Measurements from ENCODE around the gene EPGN.

Gene EPGN

DNA sequence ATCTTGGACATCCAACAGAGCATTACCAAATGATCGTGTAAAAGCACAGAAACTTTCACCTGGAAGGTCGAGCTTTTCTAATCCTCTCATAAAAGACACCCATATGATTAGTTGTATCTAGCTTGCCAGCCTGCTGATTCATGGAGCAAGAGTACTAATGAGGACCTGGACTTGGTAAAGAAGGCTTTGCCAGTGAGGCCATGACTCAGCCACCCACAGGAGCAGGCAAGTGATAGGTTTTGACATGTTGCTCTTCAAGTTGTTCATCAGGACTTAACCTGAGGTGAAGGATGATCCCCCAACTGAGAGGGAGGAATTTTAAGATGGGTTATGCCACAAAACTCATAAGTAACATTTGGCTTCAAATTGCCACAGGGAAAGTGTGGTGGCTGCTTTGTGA lies 24.7 kb upstream of the EPGN start:
- Histone ChIP-seq H3K36me3 (ENCODE audit: control insufficient read depth in 2 of 2, insufficient read depth in 2 of 2, low read length in 2 of 2) (no peaks in the 10 kb centered on the region), H3K4me3 (ENCODE audit: low read length in 2 of 2) (no peak overlapping the region), H3K9ac (ENCODE audit: low read length in 2 of 2) (no peak overlapping the region), H3K9me3 (ENCODE audit: control insufficient read depth in 2 of 2, low read length in 2 of 2) (no peaks in the 10 kb centered on the region), H3K27ac (ENCODE audit: low read length) (no peak overlapping the region), H3K4me1 (ENCODE audit: control insufficient read depth, insufficient read depth, low read length) (no peaks in the 10 kb centered on the region), H3K27me3 (ENCODE audit: control insufficient read depth in 1 of 2, insufficient read depth in 2 of 2, low read length in 2 of 2) (no peaks in the 10 kb centered on the region)

DNA sequence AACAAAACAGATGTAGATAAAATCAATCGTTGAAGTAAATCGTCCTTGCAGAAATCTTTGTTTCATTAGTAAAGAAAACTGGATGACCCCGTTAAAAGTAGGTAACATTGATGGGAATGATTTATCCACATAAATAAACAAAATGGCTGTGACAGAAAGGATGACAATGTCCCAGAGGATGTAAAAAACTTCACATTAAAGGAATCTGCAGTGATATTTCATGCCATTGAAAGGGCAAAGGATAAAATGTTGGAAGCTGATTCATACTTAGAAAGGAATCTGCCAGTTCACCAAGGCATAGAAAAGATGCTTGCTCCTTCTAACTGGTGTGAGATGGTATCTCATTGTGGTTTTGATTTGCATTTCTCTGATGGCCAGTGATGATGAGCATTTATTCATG lies 24.2 kb upstream of the EPGN start:
- Histone ChIP-seq H3K4me1 (ENCODE audit: control insufficient read depth, insufficient read depth, low read length) (no peaks in the 10 kb centered on the region), H3K27ac (ENCODE audit: low read length) (no peak overlapping the region), H3K27me3 (ENCODE audit: control insufficient read depth in 1 of 2, insufficient read depth in 2 of 2, low read length in 2 of 2) (no peaks in the 10 kb centered on the region), H3K9ac (ENCODE audit: low read length in 2 of 2) (no peak overlapping the region), H3K36me3 (ENCODE audit: control insufficient read depth in 2 of 2, insufficient read depth in 2 of 2, low read length in 2 of 2) (no peaks in the 10 kb centered on the region), H3K4me3 (ENCODE audit: low read length in 2 of 2) (no peak overlapping the region), H3K9me3 (ENCODE audit: control insufficient read depth in 2 of 2, low read length in 2 of 2) (no peaks in the 10 kb centered on the region)

DNA sequence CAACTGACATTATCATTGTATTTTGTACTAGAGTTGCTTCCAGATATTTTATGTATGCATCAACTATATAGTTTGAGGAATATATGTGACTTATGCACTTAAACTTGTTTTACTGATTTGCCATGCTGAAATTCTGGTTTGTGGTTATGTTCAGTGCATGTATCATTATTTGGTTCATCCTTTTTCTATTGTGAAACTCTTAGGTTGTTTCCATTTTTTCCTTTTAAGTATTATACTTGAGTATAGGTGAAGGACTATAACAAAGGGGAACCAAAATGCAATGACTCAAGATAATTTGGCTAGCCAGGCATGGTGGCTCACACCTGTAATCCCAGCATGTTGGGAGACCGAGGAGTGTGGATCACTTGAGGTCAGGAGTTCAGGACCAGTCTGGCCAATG lies 21.1 kb upstream of the EPGN start:
- Histone ChIP-seq H3K36me3 (ENCODE audit: control insufficient read depth in 2 of 2, insufficient read depth in 2 of 2, low read length in 2 of 2) (no peaks in the 10 kb centered on the region), H3K9me3 (ENCODE audit: control insufficient read depth in 2 of 2, low read length in 2 of 2) (no peaks in the 10 kb centered on the region), H3K27me3 (ENCODE audit: control insufficient read depth in 1 of 2, insufficient read depth in 2 of 2, low read length in 2 of 2) (no peaks in the 10 kb centered on the region), H3K9ac (ENCODE audit: low read length in 2 of 2) (no peak overlapping the region), H3K27ac (ENCODE audit: low read length) (no peak overlapping the region), H3K4me3 (ENCODE audit: low read length in 2 of 2) (no peak overlapping the region), H3K4me1 (ENCODE audit: control insufficient read depth, insufficient read depth, low read length) (no peaks in the 10 kb centered on the region)

DNA sequence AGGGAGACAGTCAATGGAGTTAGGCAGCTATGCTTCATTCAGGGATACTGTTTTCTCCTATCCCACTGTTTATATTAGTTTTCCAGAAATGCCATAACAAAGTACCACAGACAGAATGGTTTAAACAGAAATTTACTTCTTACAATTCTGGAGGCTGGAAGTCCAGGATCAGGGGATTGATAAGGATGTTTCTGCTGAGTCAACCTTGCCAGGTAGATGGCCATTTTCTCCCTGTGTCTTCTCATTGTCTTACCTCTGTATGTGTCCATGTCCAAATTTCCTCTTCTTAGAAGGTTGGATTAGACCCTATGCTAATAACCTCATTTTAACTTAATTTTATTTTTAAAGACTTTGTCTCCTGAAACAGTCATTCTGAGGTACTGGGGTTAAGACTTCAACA lies 20.5 kb upstream of the EPGN start:
- Histone ChIP-seq H3K9ac (ENCODE audit: low read length in 2 of 2) (no peak overlapping the region), H3K9me3 (ENCODE audit: control insufficient read depth in 2 of 2, low read length in 2 of 2) (no peaks in the 10 kb centered on the region), H3K27ac (ENCODE audit: low read length) (no peak overlapping the region), H3K27me3 (ENCODE audit: control insufficient read depth in 1 of 2, insufficient read depth in 2 of 2, low read length in 2 of 2) (no peaks in the 10 kb centered on the region), H3K4me3 (ENCODE audit: low read length in 2 of 2) (no peak overlapping the region), H3K36me3 (ENCODE audit: control insufficient read depth in 2 of 2, insufficient read depth in 2 of 2, low read length in 2 of 2) (no peaks in the 10 kb centered on the region), H3K4me1 (ENCODE audit: control insufficient read depth, insufficient read depth, low read length) (no peaks in the 10 kb centered on the region)

DNA sequence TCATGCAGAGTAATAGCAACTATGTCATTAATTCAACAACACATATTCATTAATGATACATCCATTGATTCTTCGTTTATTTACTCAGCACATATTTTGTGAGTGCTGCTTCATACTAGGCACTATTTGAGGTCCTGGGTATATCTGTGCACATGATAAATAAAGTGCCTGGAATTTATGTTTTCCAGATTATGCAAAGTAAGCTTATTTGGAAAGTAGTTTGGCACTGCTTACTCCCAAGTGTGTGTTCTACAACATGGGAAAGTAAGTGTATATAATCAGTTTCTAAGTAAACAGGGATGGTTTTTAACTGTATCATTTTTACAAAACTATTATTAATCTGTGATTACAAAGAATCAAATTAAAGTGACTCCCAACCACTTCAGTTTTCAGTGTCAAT lies 16.8 kb upstream of the EPGN start:
- Histone ChIP-seq H3K4me3 (ENCODE audit: low read length in 2 of 2) (no peak overlapping the region), H3K27ac (ENCODE audit: low read length) (no peak overlapping the region), H3K4me1 (ENCODE audit: control insufficient read depth, insufficient read depth, low read length) (no peaks in the 10 kb centered on the region), H3K9me3 (ENCODE audit: control insufficient read depth in 2 of 2, low read length in 2 of 2) (no peaks in the 10 kb centered on the region), H3K9ac (ENCODE audit: low read length in 2 of 2) (no peak overlapping the region), H3K36me3 (ENCODE audit: control insufficient read depth in 2 of 2, insufficient read depth in 2 of 2, low read length in 2 of 2) (no peaks in the 10 kb centered on the region), H3K27me3 (ENCODE audit: control insufficient read depth in 1 of 2, insufficient read depth in 2 of 2, low read length in 2 of 2) (no peaks in the 10 kb centered on the region)

DNA sequence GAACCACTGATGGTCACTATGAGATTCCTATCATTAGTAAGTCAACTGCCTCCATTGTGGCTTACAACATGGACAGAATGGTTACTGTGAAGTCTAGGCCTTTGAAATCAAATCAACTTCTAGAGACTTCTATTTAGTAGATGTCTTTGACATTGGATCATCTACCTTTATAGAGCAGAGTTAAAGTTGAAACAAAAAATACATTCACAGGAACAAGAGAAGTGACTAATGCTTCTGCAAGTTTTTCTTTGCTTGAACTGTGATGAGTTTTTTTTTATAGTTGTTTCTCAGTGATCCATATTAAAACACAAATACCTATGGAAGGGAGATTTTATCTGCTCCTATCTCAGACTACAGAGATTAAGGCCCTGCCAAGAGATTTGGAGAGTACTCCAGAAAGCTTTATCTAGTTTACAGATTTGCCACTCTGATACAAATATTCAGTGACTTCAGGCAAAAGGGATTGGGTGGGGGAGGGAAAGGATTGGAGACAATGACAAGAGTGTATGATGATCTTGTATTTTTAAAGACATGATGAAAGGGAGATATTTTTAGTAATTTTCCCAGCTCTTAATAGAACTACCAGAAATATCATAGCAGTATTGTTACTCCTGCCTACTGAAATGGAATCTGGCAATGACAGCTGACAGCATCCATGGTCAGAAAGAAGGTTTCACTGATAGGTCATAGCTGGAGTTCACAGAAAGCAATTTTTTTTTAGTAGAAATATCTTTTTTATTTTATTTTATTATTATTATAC lies 16.0 kb upstream of the EPGN start:
- no peak overlapping the region for H3K9ac ChIP-seq (ENCODE audit: low read length in 2 of 2)
- H3K4me1 ChIP-seq (ENCODE audit: control insufficient read depth, insufficient read depth, low read length), result no peaks in the 10 kb centered on the region
- no peak overlapping the region for H3K27ac ChIP-seq (ENCODE audit: low read length)
- no peaks in the 10 kb centered on the region for H3K9me3 ChIP-seq (ENCODE audit: control insufficient read depth in 2 of 2, low read length in 2 of 2)
- H3K4me3 ChIP-seq (ENCODE audit: low read length in 2 of 2), result no peak overlapping the region
- no peaks in the 10 kb centered on the region for H3K36me3 ChIP-seq (ENCODE audit: control insufficient read depth in 2 of 2, insufficient read depth in 2 of 2, low read length in 2 of 2)
- H3K27me3 ChIP-seq (ENCODE audit: control insufficient read depth in 1 of 2, insufficient read depth in 2 of 2, low read length in 2 of 2), result no peaks in the 10 kb centered on the region

DNA sequence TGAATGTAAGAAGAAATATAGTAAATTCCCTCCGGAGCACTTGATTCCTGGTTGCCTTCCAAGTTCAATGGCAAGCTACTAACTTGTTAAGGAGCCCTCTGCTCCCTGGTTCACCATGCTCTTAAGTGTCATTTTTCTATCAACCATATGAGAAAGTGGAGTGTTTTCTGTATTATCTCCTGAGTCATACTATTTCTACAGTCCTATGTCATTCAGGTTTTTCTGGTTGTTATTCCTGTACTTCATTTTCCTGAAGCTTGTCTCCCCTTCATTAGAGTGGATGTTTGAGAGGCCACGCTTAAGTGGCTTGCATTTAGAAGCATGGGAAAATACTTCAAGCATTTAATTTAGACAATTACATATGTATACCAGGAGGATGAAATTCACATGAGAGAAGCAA lies 14.7 kb upstream of the EPGN start:
- Histone ChIP-seq H3K9me3 (ENCODE audit: control insufficient read depth in 2 of 2, low read length in 2 of 2) (no peaks in the 10 kb centered on the region), H3K27ac (ENCODE audit: low read length) (no peak overlapping the region), H3K4me1 (ENCODE audit: control insufficient read depth, insufficient read depth, low read length) (no peaks in the 10 kb centered on the region), H3K27me3 (ENCODE audit: control insufficient read depth in 1 of 2, insufficient read depth in 2 of 2, low read length in 2 of 2) (no peaks in the 10 kb centered on the region), H3K36me3 (ENCODE audit: control insufficient read depth in 2 of 2, insufficient read depth in 2 of 2, low read length in 2 of 2) (no peaks in the 10 kb centered on the region), H3K9ac (ENCODE audit: low read length in 2 of 2) (no peak overlapping the region), H3K4me3 (ENCODE audit: low read length in 2 of 2) (no peak overlapping the region)

DNA sequence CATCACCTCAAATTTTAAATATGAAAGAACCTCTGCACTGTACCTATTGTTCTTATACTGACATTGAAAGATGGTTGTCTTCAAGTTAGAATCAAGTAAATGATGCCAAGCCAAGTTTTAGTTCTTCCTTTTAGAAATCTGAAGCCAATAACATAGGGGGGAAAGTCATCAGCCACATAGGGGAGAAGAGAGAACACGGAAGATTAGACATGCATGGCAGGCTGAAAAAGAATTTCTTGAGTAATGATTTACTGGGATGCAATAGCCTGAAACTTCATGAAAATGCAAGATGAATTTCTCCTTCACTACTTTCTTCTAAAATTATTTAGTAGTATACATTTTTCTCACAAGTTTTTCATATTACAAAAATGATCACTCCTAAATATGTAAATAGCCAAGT lies 13.6 kb upstream of the EPGN start:
- no peaks in the 10 kb centered on the region for H3K36me3 ChIP-seq (ENCODE audit: control insufficient read depth in 2 of 2, insufficient read depth in 2 of 2, low read length in 2 of 2)
- H3K9me3 ChIP-seq (ENCODE audit: control insufficient read depth in 2 of 2, low read length in 2 of 2), result no peaks in the 10 kb centered on the region
- no peak overlapping the region for H3K9ac ChIP-seq (ENCODE audit: low read length in 2 of 2)
- H3K27ac ChIP-seq (ENCODE audit: low read length), result no peak overlapping the region
- no peaks in the 10 kb centered on the region for H3K27me3 ChIP-seq (ENCODE audit: control insufficient read depth in 1 of 2, insufficient read depth in 2 of 2, low read length in 2 of 2)
- no peak overlapping the region for H3K4me3 ChIP-seq (ENCODE audit: low read length in 2 of 2)
- H3K4me1 ChIP-seq (ENCODE audit: control insufficient read depth, insufficient read depth, low read length), result no peaks in the 10 kb centered on the region

DNA sequence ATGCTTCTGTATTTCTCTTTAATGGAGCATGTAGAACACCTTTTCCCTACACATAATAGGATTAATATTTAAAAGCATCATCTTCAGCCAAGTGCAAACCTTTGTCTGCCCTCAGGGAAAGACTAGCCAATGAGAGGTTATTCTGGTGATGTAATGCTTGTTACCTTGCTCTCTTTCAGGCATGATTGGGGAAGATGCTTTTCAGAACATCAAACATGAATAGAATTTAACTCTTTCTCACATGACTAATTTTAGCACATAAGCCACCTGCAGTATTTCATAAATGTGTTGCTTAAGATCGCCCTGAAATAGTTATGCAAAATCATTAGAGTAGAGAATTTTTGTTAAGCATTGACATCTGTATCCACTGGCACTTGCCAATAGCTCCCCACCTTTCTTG lies 10.7 kb upstream of the EPGN start:
- H3K27ac ChIP-seq (ENCODE audit: low read length), result no peak overlapping the region
- H3K27me3 ChIP-seq (ENCODE audit: control insufficient read depth in 1 of 2, insufficient read depth in 2 of 2, low read length in 2 of 2), result no peaks in the 10 kb centered on the region
- no peak overlapping the region for H3K9ac ChIP-seq (ENCODE audit: low read length in 2 of 2)
- no peak overlapping the region for H3K4me3 ChIP-seq (ENCODE audit: low read length in 2 of 2)
- H3K9me3 ChIP-seq (ENCODE audit: control insufficient read depth in 2 of 2, low read length in 2 of 2), result no peaks in the 10 kb centered on the region
- no peaks in the 10 kb centered on the region for H3K4me1 ChIP-seq (ENCODE audit: control insufficient read depth, insufficient read depth, low read length)
- H3K36me3 ChIP-seq (ENCODE audit: control insufficient read depth in 2 of 2, insufficient read depth in 2 of 2, low read length in 2 of 2), result no peaks in the 10 kb centered on the region

DNA sequence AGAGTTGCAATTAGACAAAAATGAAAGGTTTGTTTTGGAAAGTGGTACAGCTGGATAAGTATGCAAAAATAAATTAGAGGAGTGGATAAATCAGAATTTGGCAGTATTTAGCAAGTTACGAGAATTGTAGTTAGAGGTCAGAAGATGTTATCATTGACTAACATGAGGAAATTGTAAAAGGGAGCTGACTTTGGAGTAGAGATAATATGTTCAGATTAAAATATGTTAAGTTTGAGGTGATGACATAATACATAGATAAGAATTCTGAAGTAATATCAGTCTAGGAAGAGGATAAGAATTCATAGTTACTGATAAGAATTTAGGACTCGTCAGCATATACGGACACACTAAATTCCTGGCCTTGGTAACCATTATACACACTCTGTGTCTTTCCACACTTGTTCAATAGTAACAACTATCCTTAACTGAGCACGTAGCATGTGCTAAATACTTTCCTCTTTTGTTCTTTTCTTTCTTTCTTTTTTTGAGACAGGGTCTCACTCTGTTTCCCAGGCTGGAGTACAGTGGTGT lies 4.1 kb upstream of the EPGN start:
- H3K4me1 ChIP-seq (ENCODE audit: control insufficient read depth, insufficient read depth, low read length), result no peaks in the 10 kb centered on the region
- H3K36me3 ChIP-seq (ENCODE audit: control insufficient read depth in 2 of 2, insufficient read depth in 2 of 2, low read length in 2 of 2), result no peaks in the 10 kb centered on the region
- no peak overlapping the region for H3K9ac ChIP-seq (ENCODE audit: low read length in 2 of 2)
- no peaks in the 10 kb centered on the region for H3K9me3 ChIP-seq (ENCODE audit: control insufficient read depth in 2 of 2, low read length in 2 of 2)
- no peaks in the 10 kb centered on the region for H3K27me3 ChIP-seq (ENCODE audit: control insufficient read depth in 1 of 2, insufficient read depth in 2 of 2, low read length in 2 of 2)
- H3K4me3 ChIP-seq (ENCODE audit: low read length in 2 of 2), result no peak overlapping the region
- no peak overlapping the region for H3K27ac ChIP-seq (ENCODE audit: low read length)

DNA sequence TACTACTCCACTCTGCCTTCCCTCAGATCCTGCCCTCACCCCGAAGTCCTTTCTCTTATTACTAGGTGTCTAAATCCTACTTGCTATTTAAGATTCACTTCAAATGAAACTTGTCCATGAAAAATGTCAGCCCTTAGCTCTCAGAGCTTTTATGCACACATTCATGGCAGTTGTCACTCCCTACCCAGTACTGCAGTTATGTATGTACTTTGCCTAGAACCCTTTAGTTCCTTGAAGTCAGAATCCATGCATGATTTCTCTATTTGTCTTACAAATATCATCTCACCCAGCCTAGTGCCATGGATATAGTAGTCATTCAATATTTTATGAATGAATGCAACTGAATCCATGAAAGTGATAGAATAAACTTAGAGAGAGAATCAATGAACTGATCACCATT lies 3.3 kb upstream of the EPGN start:
- no peak overlapping the region for H3K27ac ChIP-seq (ENCODE audit: low read length)
- H3K36me3 ChIP-seq (ENCODE audit: control insufficient read depth in 2 of 2, insufficient read depth in 2 of 2, low read length in 2 of 2), result no peaks in the 10 kb centered on the region
- H3K9ac ChIP-seq (ENCODE audit: low read length in 2 of 2), result no peak overlapping the region
- no peaks in the 10 kb centered on the region for H3K4me1 ChIP-seq (ENCODE audit: control insufficient read depth, insufficient read depth, low read length)
- no peak overlapping the region for H3K4me3 ChIP-seq (ENCODE audit: low read length in 2 of 2)
- no peaks in the 10 kb centered on the region for H3K27me3 ChIP-seq (ENCODE audit: control insufficient read depth in 1 of 2, insufficient read depth in 2 of 2, low read length in 2 of 2)
- H3K9me3 ChIP-seq (ENCODE audit: control insufficient read depth in 2 of 2, low read length in 2 of 2), result no peaks in the 10 kb centered on the region
